Muscle layer of colon (tissue), 2 donors: ENCODE data around the gene JAKMIP1.

ENCODE experiments used
- H3K27ac ChIP-seq: one replicate; pipeline ENCODE4 v1.7.0; 2013; ENCODE audit warnings: low read depth, mild to moderate bottlenecking, low read length, moderate library complexity
- H3K27me3 ChIP-seq, 2 donors: one replicate each; pipeline ENCODE4 v1.7.0; 2013; ENCODE audit warnings: low read length in 2 of 2, mild to moderate bottlenecking in 2 of 2; ENCODE audit not compliant: insufficient read depth in 2 of 2, control insufficient read depth in 1 of 2
- H3K36me3 ChIP-seq: one replicate; pipeline ENCODE4 v1.7.0; 2013; ENCODE audit warnings: mild to moderate bottlenecking, low read length; ENCODE audit not compliant: insufficient read depth
- H3K4me1 ChIP-seq: one replicate; pipeline ENCODE4 v1.7.0; 2013; ENCODE audit warnings: mild to moderate bottlenecking, low read length; ENCODE audit not compliant: insufficient read depth
- H3K4me3 ChIP-seq, 2 donors: one replicate each; pipeline ENCODE4 v1.7.0; 2013; ENCODE audit warnings: low read length in 2 of 2, low read depth in 1 of 2, mild to moderate bottlenecking in 1 of 2, moderate library complexity in 1 of 2
- H3K9ac ChIP-seq: one replicate; pipeline ENCODE4 v1.7.0; 2013; ENCODE audit warnings: low read length
- H3K9me3 ChIP-seq: one replicate; pipeline ENCODE4 v1.7.0; 2013; ENCODE audit warnings: mild to moderate bottlenecking, low read length
- donor health status: abdominal sarcoma.
- donor health status: Adenocarcinoma of cecum.

The JAKMIP1 gene

GRCh38 chr4:6198278-6198677, 2.1 kb downstream of the JAKMIP1 start:
- H3K36me3 ChIP-seq: no peaks in the 10 kb centered on the region
- H3K9ac ChIP-seq: no peak overlapping the region
- H3K27ac ChIP-seq: no peak overlapping the region
- peaks cover 26 to 55% of the 10 kb centered on the region in 2 donors for H3K27me3 ChIP-seq
- no peak overlapping the region for H3K4me3 ChIP-seq
- no peaks in the 10 kb centered on the region for H3K9me3 ChIP-seq
- no peaks in the 10 kb centered on the region for H3K4me1 ChIP-seq

DNA sequence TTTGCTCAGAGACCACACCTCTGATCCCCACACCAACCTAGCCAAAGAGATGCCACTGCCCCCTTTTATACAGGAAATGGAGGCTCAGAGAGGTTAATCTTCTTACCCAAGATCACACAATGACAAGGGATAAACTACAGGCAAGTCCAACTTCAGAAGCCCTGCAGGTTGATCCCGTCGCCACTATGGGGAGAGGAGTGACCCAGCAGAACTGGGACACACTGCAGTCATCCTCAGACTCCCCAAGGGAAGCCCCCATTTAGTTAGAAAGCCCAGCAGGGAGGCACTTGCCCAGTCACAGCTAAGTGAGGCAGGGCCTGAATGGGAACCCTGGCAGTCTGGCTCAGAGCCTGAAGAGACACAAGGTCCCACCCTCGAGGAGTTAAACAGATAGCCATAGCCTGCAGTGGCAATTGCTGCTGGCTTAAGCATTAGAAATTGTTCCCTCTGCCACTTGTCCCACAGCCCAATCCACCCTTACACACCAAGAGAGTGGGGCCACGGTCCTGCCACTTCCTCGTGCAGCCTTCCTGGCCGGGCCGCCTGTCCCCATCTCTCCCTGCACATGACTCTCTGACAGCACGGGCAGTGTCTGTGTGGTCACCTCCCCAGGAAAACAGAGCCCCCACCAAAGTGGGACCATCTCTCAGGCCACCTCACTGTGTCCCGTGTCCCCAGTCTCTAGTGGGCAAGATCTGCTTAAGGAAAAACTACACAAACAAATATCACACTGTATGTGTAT, 2.7 kb downstream of the JAKMIP1 start:
- H3K4me1 ChIP-seq: no peaks in the 10 kb centered on the region
- H3K9me3 ChIP-seq: no peaks in the 10 kb centered on the region
- H3K4me3 ChIP-seq: no peak overlapping the region
- H3K27me3 ChIP-seq: peaks cover 26 to 55% of the 10 kb centered on the region in 2 donors
- no peaks in the 10 kb centered on the region for H3K36me3 ChIP-seq
- H3K27ac ChIP-seq: no peak overlapping the region
- H3K9ac ChIP-seq: no peak overlapping the region

DNA sequence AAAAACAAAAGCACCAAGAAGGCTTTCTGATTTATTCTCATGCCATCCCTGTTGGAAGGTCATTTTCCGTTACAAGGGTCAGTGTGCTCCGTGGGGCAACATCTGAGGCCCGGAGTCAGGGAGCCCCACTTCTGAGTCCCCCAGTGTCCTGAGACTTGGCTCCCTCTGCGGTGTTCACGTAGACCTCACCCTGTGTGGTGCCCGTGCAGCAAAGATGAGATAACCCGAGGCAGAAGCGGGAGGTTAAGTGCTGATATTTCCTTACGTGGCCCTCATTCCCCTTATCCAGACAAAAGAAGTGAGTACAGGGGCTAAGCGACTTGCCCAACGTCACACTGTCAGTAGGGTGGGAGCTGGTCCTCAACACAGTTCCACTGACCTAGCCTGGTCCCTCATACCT, 3.5 kb downstream of the JAKMIP1 start:
- Histone ChIP-seq H3K9me3 (no peaks in the 10 kb centered on the region), H3K27me3 (peaks cover 26 to 55% of the 10 kb centered on the region in 2 donors), H3K4me3 (no peak overlapping the region), H3K9ac (no peak overlapping the region), H3K36me3 (no peaks in the 10 kb centered on the region), H3K27ac (no peak overlapping the region), H3K4me1 (no peaks in the 10 kb centered on the region)

GRCh38 chr4:6196324-6196723, 4.0 kb downstream of the JAKMIP1 start:
- peaks cover 26 to 55% of the 10 kb centered on the region in 2 donors for H3K27me3 ChIP-seq
- no peaks in the 10 kb centered on the region for H3K4me1 ChIP-seq
- H3K27ac ChIP-seq: no peak overlapping the region
- no peak overlapping the region for H3K9ac ChIP-seq
- H3K4me3 ChIP-seq: no peak overlapping the region
- no peaks in the 10 kb centered on the region for H3K9me3 ChIP-seq
- H3K36me3 ChIP-seq: no peaks in the 10 kb centered on the region

GRCh38 chr4:6195602-6196319, 4.6 kb downstream of the JAKMIP1 start:
- Histone ChIP-seq H3K9me3 (no peaks in the 10 kb centered on the region), H3K9ac (no peak overlapping the region), H3K4me1 (no peaks in the 10 kb centered on the region), H3K4me3 (no peak overlapping the region), H3K27ac (no peak overlapping the region), H3K36me3 (no peaks in the 10 kb centered on the region), H3K27me3 (peaks cover 26 to 55% of the 10 kb centered on the region in 2 donors)

DNA sequence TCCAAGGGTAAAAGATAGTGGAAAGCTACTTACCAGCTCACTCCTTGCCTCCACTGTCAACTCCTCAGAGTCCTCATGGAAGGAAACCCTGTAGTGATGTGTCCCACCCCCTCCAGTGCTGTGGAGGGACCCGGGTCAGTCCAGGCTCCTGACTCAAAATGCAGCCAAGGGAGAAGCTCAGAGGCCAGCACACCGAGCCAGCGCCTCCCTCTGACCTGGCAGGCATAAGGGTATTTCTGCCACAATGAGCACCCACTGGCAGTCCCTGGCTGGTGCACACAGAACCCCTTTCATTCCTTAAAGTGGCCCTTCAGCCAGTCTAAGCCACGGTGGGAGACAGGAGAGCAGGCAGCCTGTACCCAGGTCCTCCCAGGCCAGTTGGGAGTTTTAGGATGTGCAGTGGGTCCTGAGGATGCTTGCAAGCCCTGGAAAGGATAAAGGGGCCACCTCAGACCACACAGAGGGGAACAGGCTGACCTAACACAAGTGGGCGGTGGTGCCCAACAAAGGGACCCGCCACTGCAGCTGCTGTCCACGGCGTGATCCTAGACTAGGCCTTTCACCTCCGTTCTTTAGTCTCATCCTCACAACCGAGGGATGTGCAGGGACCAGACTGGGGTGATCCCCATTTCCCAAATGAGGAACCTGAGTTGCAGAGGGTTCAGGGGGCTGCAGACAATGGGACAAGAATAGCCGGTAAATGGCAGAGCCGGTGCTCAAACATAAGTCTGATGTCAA, 5.7 kb downstream of the JAKMIP1 start:
- H3K4me1 ChIP-seq: no peaks in the 10 kb centered on the region
- H3K27ac ChIP-seq: no peak overlapping the region
- no peak overlapping the region for H3K4me3 ChIP-seq
- H3K9ac ChIP-seq: no peak overlapping the region
- H3K36me3 ChIP-seq: no peaks in the 10 kb centered on the region
- H3K27me3 ChIP-seq: peaks cover 26 to 53% of the 10 kb centered on the region in 2 donors
- no peaks in the 10 kb centered on the region for H3K9me3 ChIP-seq

DNA sequence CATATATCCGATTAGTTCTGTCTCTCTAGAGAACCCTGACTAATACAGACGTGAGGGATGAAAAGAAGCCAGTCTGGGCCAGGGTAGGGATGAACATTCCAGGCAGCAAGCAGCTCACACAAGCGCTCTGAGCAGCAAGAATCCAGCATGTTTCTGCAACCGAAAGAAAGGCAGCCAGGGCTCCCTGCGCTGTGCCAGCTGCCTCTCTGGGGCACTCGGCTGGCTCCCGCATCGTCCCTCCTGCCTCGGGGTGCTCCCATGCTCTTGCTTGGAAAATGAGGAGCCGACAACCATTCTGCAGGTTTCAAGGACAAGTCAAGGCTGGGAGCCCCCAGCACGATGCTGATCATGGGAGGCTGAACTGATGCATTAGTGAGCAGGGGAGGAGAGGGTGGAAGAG, 7.0 kb downstream of the JAKMIP1 start:
- Histone ChIP-seq H3K27ac (no peak overlapping the region), H3K9me3 (no peaks in the 10 kb centered on the region), H3K9ac (no peak overlapping the region), H3K4me1 (no peaks in the 10 kb centered on the region), H3K27me3 (peaks cover 18 to 44% of the 10 kb centered on the region in 2 donors), H3K36me3 (no peaks in the 10 kb centered on the region), H3K4me3 (no peak overlapping the region)

- Histone ChIP-seq H3K9me3 (no peaks in the 10 kb centered on the region), H3K27me3 (peaks cover 8 to 32% of the 10 kb centered on the region in 2 donors), H3K27ac (no peak overlapping the region), H3K4me1 (no peaks in the 10 kb centered on the region), H3K4me3 (no peak overlapping the region), H3K36me3 (no peaks in the 10 kb centered on the region), H3K9ac (no peak overlapping the region)
Observed at GRCh38 chr4:6192245-6192644, 8.1 kb downstream of the JAKMIP1 start.

GRCh38 chr4:6191448-6192130, 8.8 kb downstream of the JAKMIP1 start:
- Histone ChIP-seq H3K9ac (no peak overlapping the region), H3K9me3 (peaks cover 4% of the 10 kb centered on the region), H3K4me3 (no peak overlapping the region), H3K27me3 (peaks cover 4 to 27% of the 10 kb centered on the region in 2 donors), H3K27ac (no peak overlapping the region), H3K36me3 (no peaks in the 10 kb centered on the region), H3K4me1 (no peaks in the 10 kb centered on the region)

DNA sequence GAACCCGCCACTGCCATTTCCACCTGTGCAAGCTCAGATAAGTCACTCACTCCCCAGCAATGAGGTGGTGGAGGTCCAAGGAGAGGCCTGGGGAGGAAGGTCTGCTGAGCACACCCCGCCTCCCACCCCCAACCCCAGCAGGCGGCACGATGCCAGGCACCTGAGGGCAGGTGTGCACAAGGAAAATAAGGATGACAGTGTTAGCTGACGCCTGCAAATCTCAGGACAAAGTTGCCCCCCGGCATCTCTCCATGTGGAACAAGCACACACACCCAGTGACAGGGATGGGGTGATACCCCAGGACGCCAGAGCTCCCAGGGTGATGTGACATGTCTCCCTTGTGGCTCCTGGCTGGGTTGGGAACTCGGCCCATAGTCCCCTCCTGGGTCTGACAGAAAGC, 9.9 kb downstream of the JAKMIP1 start:
- Histone ChIP-seq H3K4me3 (no peak overlapping the region), H3K27ac (no peak overlapping the region), H3K4me1 (no peaks in the 10 kb centered on the region), H3K36me3 (no peaks in the 10 kb centered on the region), H3K9me3 (peaks cover 4% of the 10 kb centered on the region), H3K9ac (no peak overlapping the region), H3K27me3 (peaks cover 0 to 16% of the 10 kb centered on the region in 2 donors)

- Histone ChIP-seq H3K4me3 (no peak overlapping the region), H3K27ac (no peak overlapping the region), H3K9ac (no peak overlapping the region), H3K9me3 (peaks cover 4% of the 10 kb centered on the region), H3K27me3 (peaks cover 0 to 9% of the 10 kb centered on the region in 2 donors), H3K36me3 (no peaks in the 10 kb centered on the region), H3K4me1 (no peaks in the 10 kb centered on the region)
Observed at GRCh38 chr4:6189511-6189910, 10.8 kb downstream of the JAKMIP1 start.
